CD4-positive, alpha-beta T cell treated with Interleukin-15 for 1 hour (primary cell): Measurements from ENCODE around the gene IGLL5.
"Not testable (repeated sequence)": the region's sequence is repeated elsewhere in the genome, so short reads cannot be mapped to it uniquely, and the experiment has no call there.

Experiments
- DNase-seq: peaks from one replicate; pipeline ENCODE4 v3.0.0-alpha.2; 2020

Gene IGLL5

GRCh38 chr22:22916215-22916951, 28.8 kb downstream of the IGLL5 start:
- DNase-seq: no peak

- no peak for DNase-seq
Measured at GRCh38 chr22:22916952-22917290, 29.3 kb downstream of the IGLL5 start.

- no peak for DNase-seq
Measured at GRCh38 chr22:22917377-22917776, 29.8 kb downstream of the IGLL5 start.

GRCh38 chr22:22918297-22918965, 30.8 kb downstream of the IGLL5 start:
- no peak for DNase-seq

GRCh38 chr22:22919041-22919440, 31.4 kb downstream of the IGLL5 start:
- DNase-seq: no peak

- no peak for DNase-seq
Measured at GRCh38 chr22:22920104-22920654, 32.6 kb downstream of the IGLL5 start.

GRCh38 chr22:22920910-22921550, 33.4 kb downstream of the IGLL5 start:
- DNase-seq: no peak

- DNase-seq: no peak
Measured at GRCh38 chr22:22921575-22921974, 34.0 kb downstream of the IGLL5 start.

- not testable (repeated sequence) for DNase-seq
Measured at GRCh38 chr22:22922092-22922953, 34.7 kb downstream of the IGLL5 start.

GRCh38 chr22:22922954-22923319, 35.3 kb downstream of the IGLL5 start:
- no peak for DNase-seq

- no peak for DNase-seq
Measured at GRCh38 chr22:22923379-22923778, 35.8 kb downstream of the IGLL5 start.

- no peak for DNase-seq
Measured at GRCh38 chr22:22923930-22924329, 36.3 kb downstream of the IGLL5 start.

GRCh38 chr22:22924369-22925145, 36.9 kb downstream of the IGLL5 start:
- no peak for DNase-seq

GRCh38 chr22:22925146-22925804, 37.7 kb downstream of the IGLL5 start:
- DNase-seq: no peak

- no peak for DNase-seq
Measured at GRCh38 chr22:22925805-22926369, 38.3 kb downstream of the IGLL5 start.

- no peak for DNase-seq
Measured at GRCh38 chr22:22926370-22927195, 39.0 kb downstream of the IGLL5 start.

- DNase-seq: no peak
Measured at GRCh38 chr22:22927196-22927887, 39.7 kb downstream of the IGLL5 start.

- no peak for DNase-seq
Measured at GRCh38 chr22:22927888-22928665, 40.5 kb downstream of the IGLL5 start.
